ENCODE measurements around the gene CD70.

DNA sequence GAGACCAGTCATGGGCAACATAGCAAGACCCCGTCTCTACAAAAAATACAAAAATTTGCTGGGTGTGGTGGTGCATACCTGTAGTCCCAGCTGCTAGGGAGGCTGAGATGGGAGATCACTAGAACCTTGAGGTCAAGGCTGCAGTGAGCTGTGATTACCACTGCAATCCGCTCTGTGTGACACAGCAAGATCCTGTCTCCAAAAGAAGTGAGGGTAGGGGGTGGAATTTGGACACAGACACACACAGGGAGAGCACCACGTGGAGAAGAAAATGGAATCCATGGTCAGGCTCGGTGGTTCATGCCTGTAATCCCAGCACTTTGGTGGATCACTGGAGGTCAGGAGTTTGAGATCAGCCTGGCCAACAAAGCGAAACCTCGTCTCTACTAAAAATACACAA lies 51.4 kb downstream of the CD70 start:
- TF ChIP-seq, protein P1, sequence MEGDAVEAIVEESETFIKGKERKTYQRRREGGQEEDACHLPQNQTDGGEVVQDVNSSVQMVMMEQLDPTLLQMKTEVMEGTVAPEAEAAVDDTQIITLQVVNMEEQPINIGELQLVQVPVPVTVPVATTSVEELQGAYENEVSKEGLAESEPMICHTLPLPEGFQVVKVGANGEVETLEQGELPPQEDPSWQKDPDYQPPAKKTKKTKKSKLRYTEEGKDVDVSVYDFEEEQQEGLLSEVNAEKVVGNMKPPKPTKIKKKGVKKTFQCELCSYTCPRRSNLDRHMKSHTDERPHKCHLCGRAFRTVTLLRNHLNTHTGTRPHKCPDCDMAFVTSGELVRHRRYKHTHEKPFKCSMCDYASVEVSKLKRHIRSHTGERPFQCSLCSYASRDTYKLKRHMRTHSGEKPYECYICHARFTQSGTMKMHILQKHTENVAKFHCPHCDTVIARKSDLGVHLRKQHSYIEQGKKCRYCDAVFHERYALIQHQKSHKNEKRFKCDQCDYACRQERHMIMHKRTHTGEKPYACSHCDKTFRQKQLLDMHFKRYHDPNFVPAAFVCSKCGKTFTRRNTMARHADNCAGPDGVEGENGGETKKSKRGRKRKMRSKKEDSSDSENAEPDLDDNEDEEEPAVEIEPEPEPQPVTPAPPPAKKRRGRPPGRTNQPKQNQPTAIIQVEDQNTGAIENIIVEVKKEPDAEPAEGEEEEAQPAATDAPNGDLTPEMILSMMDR (conservative IDR thresholded peaks at IDR 0.05; ENCODE audit: low read depth, low read length) = no peak
- no peak for TF ChIP-seq EZH2 (IDR thresholded peaks at IDR 0.05; ENCODE audit: low read length, unreplicated experiment)

Measured in PC-3 (cell line).